HCT116 (cell line): ENCODE results near the gene DNASE2B.

ENCODE experiments used
- ATF3 ChIP-seq: IDR thresholded peaks from 2 replicates; pipeline ENCODE4 v1.6.1; 2012
- CBX3 ChIP-seq: IDR thresholded peaks from 2 replicates; pipeline ENCODE4 v1.6.1; 2012; ENCODE audit warnings: low read depth
- CEBPB ChIP-seq: IDR thresholded peaks from 2 replicates; pipeline ENCODE4 v1.6.1; 2012; ENCODE audit warnings: low read depth
- CTCF ChIP-seq, 3 experiments: fragments of 200-600 bp in 1 of 3; sonication (generic) in 1 of 3; IDR thresholded peaks in 2 of 3; conservative IDR thresholded peaks in 1 of 3; 2 replicates each; pipeline ENCODE4 v1.5.1; 2012 to 2017; ENCODE audit warnings: low read depth in 2 of 3, low read length in 2 of 3, antibody characterized with exemption in 1 of 3, borderline replicate concordance in 1 of 3, control low read depth in 1 of 3, mild to moderate bottlenecking in 1 of 3, mixed read lengths in 1 of 3, mixed run types in 1 of 3, moderate library complexity in 1 of 3; ENCODE audit not compliant: insufficient read depth in 1 of 3
- EZH2 ChIP-seq: fragments of 200-600 bp; sonication (generic); IDR thresholded peaks from 2 replicates; pipeline ENCODE4 v1.6.1; 2017; ENCODE audit warnings: antibody characterized with exemption, mixed run types
- POLR2A ChIP-seq: IDR thresholded peaks from 2 replicates; pipeline ENCODE4 v1.7.0; 2011; ENCODE audit warnings: borderline replicate concordance; ENCODE audit not compliant: insufficient read depth, insufficient read length; ENCODE audit errors: extremely low read depth
- POLR2AphosphoS5 ChIP-seq: IDR thresholded peaks from 2 replicates; pipeline ENCODE4 v1.6.1; 2011; ENCODE audit warnings: mild to moderate bottlenecking, low read depth, low read length, moderate library complexity
- RAD21 ChIP-seq: IDR thresholded peaks from 2 replicates; pipeline ENCODE4 v1.6.1; 2012; ENCODE audit warnings: low read depth, mild to moderate bottlenecking
- REST ChIP-seq: IDR thresholded peaks from 2 replicates; pipeline ENCODE4 v1.6.1; 2012; ENCODE audit warnings: low read depth
- SRF ChIP-seq: IDR thresholded peaks from 2 replicates; pipeline ENCODE4 v1.6.1; 2012; ENCODE audit warnings: low read depth
- YY1 ChIP-seq: IDR thresholded peaks from 2 replicates; pipeline ENCODE4 v1.6.1; 2011; ENCODE audit warnings: low read length, low read depth, moderate library complexity, mild to moderate bottlenecking; ENCODE audit not compliant: insufficient replicate concordance; ENCODE audit errors: extremely low read depth
- ZBTB33 ChIP-seq: IDR thresholded peaks from 2 replicates; pipeline ENCODE4 v1.6.1; 2011; ENCODE audit warnings: mild to moderate bottlenecking, low read length, moderate library complexity; ENCODE audit not compliant: insufficient replicate concordance; ENCODE audit errors: extremely low read depth
- ZNF274 ChIP-seq: fragments of 200-500 bp; sonication (Bioruptor generic); IDR thresholded peaks from 2 replicates; pipeline ENCODE4 v1.6.1; 2014; ENCODE audit warnings: mild to moderate bottlenecking, low read depth, low read length, inconsistent platforms

GRCh38 chr1:84366786-84367185, 31.5 kb upstream of the DNASE2B start:
- TF ChIP-seq RAD21 (no peak), CTCF (IDR thresholded peaks at IDR 0.05 in 2 of 3, conservative IDR thresholded peaks at IDR 0.05 in 1 of 3; ENCODE audit: borderline replicate concordance in 1 of 3, insufficient read depth in 1 of 3, low read depth in 2 of 3, low read length in 2 of 3) (no peak), REST (no peak), EZH2 (no peak), POLR2AphosphoS5 (no peak), POLR2A (no peak), ATF3 (no peak), SRF (no peak), CEBPB (no peak), CBX3 (no peak), ZBTB33 (no peak), YY1 (no peak), ZNF274 (no peak)
